HG02938 (cell line): ENCODE measurements around the gene RERE.

Source experiments
- ATAC-seq: cut with Tn5 transposase; IDR thresholded peaks from one replicate; pipeline ENCODE4 v1.9.1; 2021; ENCODE audit warnings: mild to moderate bottlenecking, moderate library complexity; ENCODE audit not compliant: unreplicated experiment

RERE gene

DNA sequence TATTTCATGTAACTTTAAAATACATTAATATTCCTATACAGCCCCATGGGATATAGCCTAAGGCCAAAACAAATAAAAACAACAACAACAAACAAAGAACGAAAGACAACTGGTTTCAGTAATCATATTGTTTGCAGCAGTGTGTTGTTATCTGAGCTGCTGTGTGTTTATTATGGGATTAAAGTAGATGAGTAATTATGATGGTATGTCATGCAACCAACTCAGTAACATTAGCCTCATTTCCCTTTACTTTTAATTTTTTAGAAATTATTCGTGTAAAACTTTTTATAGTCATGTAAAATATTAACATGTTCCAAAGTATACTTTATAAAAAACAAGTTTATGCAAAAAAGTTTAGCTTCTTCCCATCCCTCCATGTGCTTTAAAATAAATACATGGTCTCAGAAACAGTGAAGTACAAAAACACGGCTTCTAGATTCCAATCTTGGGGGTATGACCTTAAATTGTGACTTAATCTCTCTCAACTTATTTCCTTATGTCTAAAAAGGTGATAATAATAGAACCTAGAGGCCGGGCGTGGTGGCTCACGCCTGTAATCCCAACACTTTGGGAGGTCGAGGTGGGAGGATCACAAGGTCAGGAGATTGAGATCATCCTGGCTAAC, 323.4 kb downstream of the RERE start:
- no peak for ATAC-seq

DNA sequence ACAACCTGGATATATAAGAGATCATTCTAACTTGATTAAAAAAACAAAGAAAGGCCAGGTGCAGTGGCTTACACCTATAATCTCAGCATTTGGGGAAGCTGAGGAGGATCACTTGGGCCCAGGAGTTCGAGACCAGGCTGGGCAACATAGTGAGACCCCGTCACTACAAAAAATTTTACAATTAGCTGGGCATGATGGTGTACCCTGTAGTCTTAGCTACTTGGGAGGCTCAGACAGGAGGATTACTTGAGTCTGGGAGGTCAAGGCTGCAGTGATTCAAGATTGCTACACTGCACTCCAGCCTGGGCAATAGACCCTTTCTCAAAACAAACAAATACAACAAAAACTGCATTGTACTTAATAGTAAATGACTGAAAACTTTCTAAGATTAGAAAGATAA, 330.2 kb downstream of the RERE start:
- no peak for ATAC-seq

DNA sequence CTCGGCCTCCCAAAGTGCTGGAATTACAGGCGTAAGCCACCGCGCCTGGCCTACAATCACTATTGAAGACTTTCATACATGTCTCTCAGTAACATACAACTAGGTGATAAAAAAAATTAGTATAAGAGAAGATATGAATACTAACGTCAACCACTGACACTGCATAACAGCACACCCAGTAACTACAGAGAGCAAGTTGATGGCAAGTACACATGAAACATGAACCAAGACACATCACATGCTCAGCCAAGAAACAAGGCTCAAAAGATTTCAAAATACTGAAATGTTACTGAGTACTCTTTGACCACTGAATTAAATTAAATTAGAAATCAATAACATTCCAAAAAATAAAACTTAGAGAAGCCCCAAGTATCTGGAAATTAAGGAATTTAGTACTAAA, 331.4 kb downstream of the RERE start:
- ATAC-seq = no peak

GRCh38 chr1:8483586-8483985, 333.9 kb downstream of the RERE start:
- no peak for ATAC-seq

- ATAC-seq = no peak
These were observed 334.5 kb downstream of the RERE start for GRCh38 chr1:8482979-8483381.

- no peak for ATAC-seq
These were observed 335.6 kb downstream of the RERE start for GRCh38 chr1:8481650-8482380.

- ATAC-seq = no peak
These were observed 338.9 kb downstream of the RERE start for GRCh38 chr1:8478566-8478965.

GRCh38 chr1:8477983-8478362, 339.5 kb downstream of the RERE start:
- ATAC-seq = no peak

DNA sequence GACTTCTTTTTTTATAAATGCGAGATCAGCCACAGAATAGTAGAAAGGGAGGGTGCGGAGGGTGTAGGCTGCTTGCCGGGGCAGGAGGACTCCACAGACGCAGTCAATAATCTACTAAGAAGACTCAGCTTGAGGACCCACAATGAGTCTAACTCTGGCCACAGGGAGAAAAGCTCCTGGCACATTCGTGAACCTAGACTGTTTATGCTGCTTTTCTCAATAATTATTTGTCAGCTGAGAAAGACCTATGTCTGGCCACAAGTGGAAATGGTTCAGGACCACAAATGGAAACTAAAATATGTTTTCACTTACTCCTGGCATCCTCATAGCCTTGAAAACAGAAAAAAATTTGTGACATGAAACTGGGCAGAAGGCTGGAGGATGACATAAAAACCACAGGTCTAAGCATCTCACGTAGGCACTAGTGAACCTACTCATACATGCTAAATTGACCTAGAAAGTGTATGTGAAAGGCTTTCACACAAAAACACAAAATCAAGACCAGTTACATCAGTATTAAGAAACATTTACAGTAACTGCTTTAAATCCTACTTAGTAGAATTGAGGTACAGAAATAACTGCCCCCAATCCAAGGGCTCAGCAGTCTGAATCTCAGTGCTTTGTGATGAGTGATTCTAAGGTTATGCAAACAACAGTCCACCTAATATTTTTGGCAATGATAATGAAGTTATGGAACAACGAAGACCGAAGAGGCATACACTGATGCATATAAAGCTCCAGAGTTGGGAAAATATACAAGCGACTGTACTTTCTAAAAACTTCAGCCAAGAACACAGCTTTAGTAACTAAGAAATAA, 340.1 kb downstream of the RERE start:
- peak; percentile 78 for ATAC-seq

- no peak for ATAC-seq
These were observed 341.4 kb downstream of the RERE start for GRCh38 chr1:8476006-8476405.

DNA sequence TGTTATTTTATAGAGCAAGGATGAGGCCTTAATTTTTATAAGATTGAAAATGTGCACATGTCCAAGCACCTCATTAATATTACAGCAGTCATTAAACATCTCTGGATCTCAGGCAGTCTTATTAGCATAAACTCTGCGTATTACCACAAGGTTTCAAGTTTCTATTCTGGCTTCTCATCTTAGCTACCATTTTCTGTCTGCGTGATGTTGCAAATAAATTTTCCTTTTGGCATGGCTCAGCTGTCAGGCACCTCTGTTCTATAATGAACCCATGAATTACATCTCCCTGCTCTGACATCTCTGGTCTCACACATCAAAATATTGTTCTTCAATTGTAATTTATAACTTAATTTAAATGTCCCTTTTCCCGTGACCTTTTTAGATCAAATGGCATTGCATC, 343.1 kb downstream of the RERE start:
- ATAC-seq = no peak

GRCh38 chr1:8473891-8474300, 343.5 kb downstream of the RERE start:
- ATAC-seq = no peak

GRCh38 chr1:8473121-8473875, 344.1 kb downstream of the RERE start:
- no peak for ATAC-seq

DNA sequence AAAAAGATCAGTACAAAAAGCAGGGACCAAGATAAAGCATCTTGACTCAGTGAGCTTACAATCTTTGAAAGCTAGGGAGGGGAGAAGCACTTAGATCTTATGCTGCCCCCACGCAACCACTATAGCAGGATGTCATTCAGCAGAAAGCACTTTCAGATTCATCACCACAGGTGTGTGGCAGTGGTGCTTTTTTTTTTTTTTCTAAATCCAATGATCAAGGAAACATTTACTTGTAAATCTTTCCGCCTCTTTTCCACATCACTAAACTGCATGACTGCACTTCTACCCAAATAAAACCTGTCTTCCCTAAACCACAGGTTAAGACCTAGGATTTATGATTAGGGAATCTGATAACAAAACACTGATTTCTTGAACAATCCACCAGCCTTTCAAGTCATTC, 344.8 kb downstream of the RERE start:
- no peak for ATAC-seq

DNA sequence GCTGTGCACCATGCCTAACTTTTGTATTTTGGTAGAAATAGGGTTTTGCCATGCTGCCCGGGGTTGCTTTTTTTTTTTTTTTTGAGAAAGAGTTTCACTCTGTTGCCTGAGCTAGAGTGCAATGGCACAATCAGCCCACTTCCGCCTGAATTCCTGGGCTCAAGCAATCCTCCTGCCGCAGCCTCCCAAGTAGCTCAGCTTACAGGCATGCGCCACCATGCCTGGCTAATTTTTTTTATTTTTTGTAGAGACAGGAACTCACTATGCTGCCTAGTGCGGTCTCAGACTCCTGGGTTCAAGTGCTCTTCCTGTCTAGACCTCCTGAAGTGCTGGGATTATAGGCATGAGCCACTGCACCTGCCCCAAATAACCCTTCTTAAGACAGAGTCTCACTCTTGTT, 346.0 kb downstream of the RERE start:
- no peak for ATAC-seq

GRCh38 chr1:8468751-8469150, 348.7 kb downstream of the RERE start:
- no peak for ATAC-seq

DNA sequence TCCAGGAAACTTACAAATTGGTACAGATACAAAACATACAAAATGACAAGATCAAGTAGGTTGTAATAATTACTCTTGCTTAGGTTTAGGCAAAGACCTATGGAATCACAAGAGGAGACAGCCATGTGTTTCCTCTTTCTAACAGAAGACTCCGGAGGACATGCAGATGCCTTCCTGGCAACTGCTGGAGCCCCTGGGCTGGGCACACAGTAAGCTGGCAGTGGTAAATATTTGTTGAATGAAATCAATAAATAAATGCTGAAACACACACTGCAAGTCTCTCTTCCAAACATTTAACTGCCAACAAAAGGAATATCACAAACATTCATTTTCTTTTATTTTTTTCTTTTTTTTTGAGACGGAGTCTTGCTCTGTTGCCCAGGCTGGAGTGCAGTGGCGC, 350.1 kb downstream of the RERE start:
- no peak for ATAC-seq

DNA sequence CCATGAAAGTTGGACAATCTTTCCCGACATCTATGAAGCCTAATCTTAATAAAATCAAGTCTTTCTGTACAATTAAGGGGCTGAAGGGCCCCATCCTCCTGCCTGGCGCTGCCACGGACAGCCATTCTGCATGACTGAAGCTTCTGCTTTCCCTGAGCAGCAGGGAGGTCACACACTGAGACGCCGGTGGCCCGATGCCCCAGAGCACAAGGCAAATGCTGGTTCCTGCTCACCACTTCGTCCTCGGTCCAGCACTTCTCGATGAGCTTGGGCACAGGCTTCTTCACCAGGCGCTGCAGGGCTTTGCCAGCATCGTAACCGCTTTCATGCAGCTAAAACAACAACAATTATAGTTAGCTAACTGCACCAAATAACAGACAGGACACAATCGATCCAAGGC, 351.7 kb downstream of the RERE start:
- no peak for ATAC-seq

DNA sequence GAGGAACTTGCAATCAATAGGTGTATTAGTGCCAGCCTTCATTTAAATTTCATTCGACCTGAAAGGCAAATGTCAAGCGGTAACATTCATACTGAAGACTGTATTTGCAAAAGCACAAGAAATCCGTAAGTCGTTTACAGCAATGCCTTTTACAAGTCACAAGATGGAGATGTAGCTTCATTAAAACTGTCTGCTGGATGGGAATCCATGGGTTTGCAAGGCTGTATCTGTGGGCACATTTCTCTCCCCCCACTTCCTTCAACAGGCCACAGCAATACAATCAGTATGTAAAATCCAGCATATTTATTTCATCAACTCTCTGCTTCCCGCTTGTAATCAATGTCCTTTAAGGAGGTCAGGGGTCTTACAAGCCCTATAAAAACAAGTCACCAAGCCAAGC, 352.4 kb downstream of the RERE start:
- ATAC-seq = no peak

DNA sequence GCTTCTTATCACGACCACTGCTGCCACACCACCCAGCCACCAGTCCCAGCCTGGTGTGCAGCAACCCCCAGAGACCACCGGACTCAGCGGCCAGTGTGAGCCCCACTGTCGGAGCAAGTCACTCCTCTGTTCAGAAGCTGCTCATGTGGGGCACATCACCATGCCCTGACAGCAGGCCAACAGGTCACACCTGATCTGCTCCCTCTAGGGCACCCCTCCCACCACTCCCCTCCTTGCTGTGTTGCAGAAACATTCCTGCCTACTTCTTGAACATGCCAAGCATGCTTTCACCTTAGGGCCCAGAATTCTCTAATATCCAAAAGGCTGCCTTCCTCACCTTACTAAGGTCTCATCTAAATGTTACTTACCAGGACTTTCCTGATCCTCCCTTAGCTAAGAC, 353.1 kb downstream of the RERE start:
- no peak for ATAC-seq
